CD8-positive, alpha-beta memory T cell (primary cell): ENCODE results near the gene C16orf78. TPM values are rescaled to one million over a fixed set of nuclear protein-coding genes. Genes with fewer than 3 reads are reported as not detected.

Experiments
- CTCF ChIA-PET: fragments of 350-600 bp; sonication (Branson Sonifier 250); formaldehyde crosslinking; loops from one replicate; lab custom pipeline; 2021; ENCODE audit warnings: antibody characterized with exemption; lab: Charles Lee
- POLR2A ChIA-PET: fragments of 350-600 bp; sonication (Branson Sonifier 250); formaldehyde crosslinking; loops from one replicate; lab custom pipeline; 2021; ENCODE audit warnings: antibody characterized with exemption; lab: Charles Lee
- DNase-seq, 5 donors: peaks; one replicate each; pipeline versions ENCODE4 v3.0.0 to v3.0.0-alpha.2; 2020 to 2022; ENCODE audit warnings: mixed read lengths in 1 of 5
- H3K27ac ChIP-seq: one replicate; pipeline ENCODE4 v1.7.0; 2013; ENCODE audit warnings: low read depth, mild to moderate bottlenecking, low read length, moderate library complexity
- H3K27me3 ChIP-seq: 2 replicates; pipeline ENCODE4 v1.7.0; 2013; ENCODE audit warnings: low read length, mild to moderate bottlenecking; ENCODE audit not compliant: insufficient read depth, poor library complexity, severe bottlenecking
- H3K36me3 ChIP-seq: 2 replicates; pipeline ENCODE4 v1.7.0; 2013; ENCODE audit warnings: mild to moderate bottlenecking, low read length, moderate library complexity; ENCODE audit not compliant: insufficient read depth
- H3K4me1 ChIP-seq: 2 replicates; pipeline ENCODE4 v1.7.0; 2013; ENCODE audit warnings: mild to moderate bottlenecking, low read length, moderate library complexity; ENCODE audit not compliant: insufficient read depth
- H3K4me3 ChIP-seq: 2 replicates; pipeline ENCODE4 v1.7.0; 2013; ENCODE audit warnings: mild to moderate bottlenecking, low read length
- H3K9me3 ChIP-seq: 2 replicates; pipeline ENCODE4 v1.7.0; 2013; ENCODE audit warnings: mild to moderate bottlenecking, low read length
- H3K27ac Mint-ChIP-seq, 8 donors: one replicate each; pipeline ENCODE4 v1.8.0; 2020 to 2021; ENCODE audit warnings: mixed read lengths in 8 of 8, mild to moderate bottlenecking in 6 of 8, inconsistent platforms in 3 of 8, moderate library complexity in 3 of 8
- H3K27me3 Mint-ChIP-seq, 2 donors: one replicate each; pipeline ENCODE4 v1.8.0; 2020 to 2021; ENCODE audit warnings: mixed read lengths in 2 of 2, mild to moderate bottlenecking in 1 of 2, moderate library complexity in 1 of 2
- H3K36me3 Mint-ChIP-seq, 3 donors: one replicate each; pipeline ENCODE4 v1.8.0; 2020 to 2021; ENCODE audit warnings: mixed read lengths in 3 of 3, inconsistent platforms in 1 of 3, mild to moderate bottlenecking in 1 of 3
- H3K4me1 Mint-ChIP-seq, 3 donors: one replicate each; pipeline ENCODE4 v1.8.0; 2020 to 2021; ENCODE audit warnings: mixed read lengths in 3 of 3, inconsistent platforms in 1 of 3, mild to moderate bottlenecking in 1 of 3
- H3K4me3 Mint-ChIP-seq, 7 donors: one replicate each; pipeline ENCODE4 v1.8.0; 2020 to 2021; ENCODE audit warnings: mixed read lengths in 7 of 7, mild to moderate bottlenecking in 6 of 7, moderate library complexity in 4 of 7, inconsistent platforms in 2 of 7
- H3K9me3 Mint-ChIP-seq, 5 donors: one replicate each; pipeline ENCODE4 v1.8.0; 2020 to 2022; ENCODE audit warnings: mixed read lengths in 5 of 5, mild to moderate bottlenecking in 3 of 5, moderate library complexity in 2 of 5, inconsistent platforms in 1 of 5
- polyA plus RNA-seq: library from polyadenylated mRNA; unstranded; fragments of 300-500 nt; fragmentation: Illumina TruSeq; gene quantifications from one replicate; pipeline ENCODE4 v1.2.3, GENCODE V29; 2021
- total RNA-seq, 2 experiments: library from RNA; stranded (reverse); gene quantifications; one replicate each; pipeline ENCODE4 v1.2.3, GENCODE V29; 2021

The C16orf78 gene
- total and polyA plus RNA-seq, 3 experiments from 2014 or later: not detected

- H3K27me3 Mint-ChIP-seq: peaks cover 5 to 24% of the 10 kb centered on the region in 2 donors
- no peaks in the 10 kb centered on the region for H3K4me1 Mint-ChIP-seq
- DNase-seq: no peak
- H3K36me3 ChIP-seq: no peaks in the 10 kb centered on the region
- H3K27ac ChIP-seq: no peak overlapping the region
- no peak overlapping the region for H3K4me3 Mint-ChIP-seq
- no peaks in the 10 kb centered on the region for H3K4me1 ChIP-seq
- ChIA-PET POLR2A (no interaction called here), CTCF (no interaction called here)
- H3K36me3 Mint-ChIP-seq: peaks cover 0 to 4% (median 0%) of the 10 kb centered on the region in 3 donors
- H3K9me3 ChIP-seq: no peaks in the 10 kb centered on the region
- H3K27ac Mint-ChIP-seq: no peak overlapping the region
- H3K9me3 Mint-ChIP-seq: no peaks in the 10 kb centered on the region
- H3K4me3 ChIP-seq: no peak overlapping the region
- no peaks in the 10 kb centered on the region for H3K27me3 ChIP-seq
Measured at GRCh38 chr16:49431591-49432290, 58.1 kb downstream of the C16orf78 start.

- no peak overlapping the region for H3K27ac ChIP-seq
- H3K4me3 ChIP-seq: no peak overlapping the region
- H3K4me1 ChIP-seq: no peaks in the 10 kb centered on the region
- no peak for DNase-seq
- Mint-ChIP-seq H3K4me3 (no peak overlapping the region), H3K9me3 (no peaks in the 10 kb centered on the region), H3K4me1 (no peaks in the 10 kb centered on the region), H3K27me3 (peaks cover 2 to 19% of the 10 kb centered on the region in 2 donors), H3K27ac (no peak overlapping the region), H3K36me3 (peaks cover 0 to 3% (median 0%) of the 10 kb centered on the region in 3 donors)
- H3K9me3 ChIP-seq: no peaks in the 10 kb centered on the region
- ChIA-PET POLR2A (no interaction called here), CTCF (interaction anchor here (1.3 kb wide), 1 partner anchor 159 kb away, joined by 3 read pairs; no protein-coding TSS in a partner anchor)
- H3K36me3 ChIP-seq: no peaks in the 10 kb centered on the region
- H3K27me3 ChIP-seq: no peaks in the 10 kb centered on the region
Measured at GRCh38 chr16:49434733-49435132, 61.1 kb downstream of the C16orf78 start.

GRCh38 chr16:49436181-49436580 lies 62.6 kb downstream of the C16orf78 start:
- Histone ChIP-seq H3K27ac (no peak overlapping the region), H3K4me1 (peaks cover 9% of the 10 kb centered on the region), H3K36me3 (no peaks in the 10 kb centered on the region), H3K27me3 (no peaks in the 10 kb centered on the region), H3K9me3 (no peaks in the 10 kb centered on the region), H3K4me3 (no peak overlapping the region)
- CTCF ChIA-PET: no interaction called here
- DNase-seq: no peak
- Mint-ChIP-seq H3K9me3 (no peaks in the 10 kb centered on the region), H3K4me1 (peaks cover 5 to 8% (median 6%) of the 10 kb centered on the region in 3 donors), H3K36me3 (no peaks in the 10 kb centered on the region), H3K27me3 (peaks cover 2 to 16% of the 10 kb centered on the region in 2 donors), H3K4me3 (no peak overlapping the region), H3K27ac (peak overlapping the region in 1 of 8 donors; percentile 38)
- POLR2A ChIA-PET: no interaction called here

GRCh38 chr16:49437344-49437743 lies 63.7 kb downstream of the C16orf78 start:
- ChIA-PET CTCF (no interaction called here), POLR2A (no interaction called here)
- peak overlapping the region in 1 of 8 donors; percentile 66 for H3K27ac Mint-ChIP-seq
- Histone ChIP-seq H3K36me3 (no peaks in the 10 kb centered on the region), H3K4me3 (no peak overlapping the region), H3K27ac (no peak overlapping the region), H3K27me3 (no peaks in the 10 kb centered on the region), H3K4me1 (peaks cover 19% of the 10 kb centered on the region), H3K9me3 (no peaks in the 10 kb centered on the region)
- H3K4me1 Mint-ChIP-seq: peaks cover 16 to 19% (median 17%) of the 10 kb centered on the region in 3 donors
- no peaks in the 10 kb centered on the region for H3K36me3 Mint-ChIP-seq
- DNase-seq: no peak
- H3K27me3 Mint-ChIP-seq: peaks cover 2 to 13% of the 10 kb centered on the region in 2 donors
- H3K4me3 Mint-ChIP-seq: no peak overlapping the region
- no peaks in the 10 kb centered on the region for H3K9me3 Mint-ChIP-seq

- Histone ChIP-seq H3K4me3 (no peak overlapping the region), H3K9me3 (no peaks in the 10 kb centered on the region), H3K27ac (no peak overlapping the region), H3K27me3 (no peaks in the 10 kb centered on the region), H3K36me3 (no peaks in the 10 kb centered on the region), H3K4me1 (peaks cover 23% of the 10 kb centered on the region)
- Mint-ChIP-seq H3K27me3 (peaks cover 0 to 9% of the 10 kb centered on the region in 2 donors), H3K27ac (peak overlapping the region in 1 of 8 donors; percentile 87), H3K4me3 (no peak overlapping the region), H3K36me3 (no peaks in the 10 kb centered on the region), H3K4me1 (peaks cover 24 to 28% (median 28%) of the 10 kb centered on the region in 3 donors), H3K9me3 (no peaks in the 10 kb centered on the region)
- POLR2A ChIA-PET: no interaction called here
- no peak for DNase-seq
- CTCF ChIA-PET: no interaction called here
Measured at GRCh38 chr16:49439050-49439449, 65.4 kb downstream of the C16orf78 start.

- peak overlapping the region in 1 of 8 donors; percentile 87 for H3K27ac Mint-ChIP-seq
- peaks cover 24 to 28% (median 28%) of the 10 kb centered on the region in 3 donors for H3K4me1 Mint-ChIP-seq
- H3K4me3 Mint-ChIP-seq: no peak overlapping the region
- CTCF ChIA-PET: no interaction called here
- Histone ChIP-seq H3K36me3 (no peaks in the 10 kb centered on the region), H3K4me3 (no peak overlapping the region), H3K4me1 (peaks cover 23% of the 10 kb centered on the region), H3K27me3 (no peaks in the 10 kb centered on the region), H3K9me3 (no peaks in the 10 kb centered on the region), H3K27ac (no peak overlapping the region)
- POLR2A ChIA-PET: no interaction called here
- H3K36me3 Mint-ChIP-seq: no peaks in the 10 kb centered on the region
- H3K9me3 Mint-ChIP-seq: no peaks in the 10 kb centered on the region
- DNase-seq: no peak
- peaks cover 0 to 6% of the 10 kb centered on the region in 2 donors for H3K27me3 Mint-ChIP-seq
Measured at GRCh38 chr16:49439676-49440075, 66.1 kb downstream of the C16orf78 start.

GRCh38 chr16:49440156-49441065 lies 66.8 kb downstream of the C16orf78 start:
- H3K36me3 Mint-ChIP-seq: no peaks in the 10 kb centered on the region
- ChIA-PET CTCF (interaction anchor here (1.4 kb wide), 1 partner anchor 152 kb away, joined by 5 read pairs; no protein-coding TSS in a partner anchor), POLR2A (no interaction called here)
- H3K27ac Mint-ChIP-seq: peak overlapping the region in 7 of 8 donors; percentile 60 to 90 (median 87)
- Histone ChIP-seq H3K4me3 (no peak overlapping the region), H3K4me1 (peaks cover 23% of the 10 kb centered on the region), H3K9me3 (no peaks in the 10 kb centered on the region), H3K27ac (no peak overlapping the region), H3K27me3 (no peaks in the 10 kb centered on the region), H3K36me3 (no peaks in the 10 kb centered on the region)
- H3K27me3 Mint-ChIP-seq: peaks cover 0 to under 1% of the 10 kb centered on the region in 2 donors
- peaks cover 24 to 28% (median 28%) of the 10 kb centered on the region in 3 donors for H3K4me1 Mint-ChIP-seq
- H3K9me3 Mint-ChIP-seq: no peaks in the 10 kb centered on the region
- peak overlapping the region in 2 of 7 donors; percentile 36 to 79 for H3K4me3 Mint-ChIP-seq
- DNase-seq: no peak
